Right lobe of liver (tissue), 4 donors: ENCODE results near the gene ISM1.

Experiments used
- POLR2A ChIP-seq: fragments of 450-650 bp; IDR thresholded peaks from one replicate; pipeline ENCODE4 v1.6.1; 2017; ENCODE audit warnings: antibody characterized with exemption, mild to moderate bottlenecking
- TF ChIP-seq, protein P1 (sequence below), 4 donors: fragments of 200-600 bp in 3 of 4; fragments of 450-650 bp in 1 of 4; IDR thresholded peaks; one replicate each; pipeline versions ENCODE4 v1.5.1 to v1.8.0; 2016 to 2022; ENCODE audit warnings: antibody characterized with exemption in 4 of 4, mild to moderate bottlenecking in 2 of 4
- donor health status: DM: no; HTN: no; CAD: no.
- donor health status: DM: no; HTN: no; CAD: no.
- donor health status: DM: no; HTN: yes; CAD: no.

DNA sequence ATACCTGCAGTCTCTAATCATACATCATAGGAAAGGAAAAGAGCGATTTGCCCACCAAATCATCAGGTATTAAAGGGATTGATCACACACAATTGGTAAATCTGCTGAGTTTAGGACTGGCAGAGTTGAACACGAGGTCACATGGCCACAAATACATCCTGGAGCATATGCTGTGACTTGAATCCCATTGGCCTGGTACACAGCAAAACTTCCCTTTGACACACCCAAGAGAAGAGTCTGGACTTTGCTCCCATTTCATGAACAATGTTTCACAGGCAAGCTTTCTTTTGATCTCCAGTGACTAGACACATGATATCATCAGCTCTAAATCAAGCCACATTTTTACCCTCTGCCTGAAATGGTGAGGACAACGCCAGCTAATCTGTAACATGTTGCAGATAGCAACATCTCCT, 117.9 kb downstream of the ISM1 start:
- TF ChIP-seq, protein P1, sequence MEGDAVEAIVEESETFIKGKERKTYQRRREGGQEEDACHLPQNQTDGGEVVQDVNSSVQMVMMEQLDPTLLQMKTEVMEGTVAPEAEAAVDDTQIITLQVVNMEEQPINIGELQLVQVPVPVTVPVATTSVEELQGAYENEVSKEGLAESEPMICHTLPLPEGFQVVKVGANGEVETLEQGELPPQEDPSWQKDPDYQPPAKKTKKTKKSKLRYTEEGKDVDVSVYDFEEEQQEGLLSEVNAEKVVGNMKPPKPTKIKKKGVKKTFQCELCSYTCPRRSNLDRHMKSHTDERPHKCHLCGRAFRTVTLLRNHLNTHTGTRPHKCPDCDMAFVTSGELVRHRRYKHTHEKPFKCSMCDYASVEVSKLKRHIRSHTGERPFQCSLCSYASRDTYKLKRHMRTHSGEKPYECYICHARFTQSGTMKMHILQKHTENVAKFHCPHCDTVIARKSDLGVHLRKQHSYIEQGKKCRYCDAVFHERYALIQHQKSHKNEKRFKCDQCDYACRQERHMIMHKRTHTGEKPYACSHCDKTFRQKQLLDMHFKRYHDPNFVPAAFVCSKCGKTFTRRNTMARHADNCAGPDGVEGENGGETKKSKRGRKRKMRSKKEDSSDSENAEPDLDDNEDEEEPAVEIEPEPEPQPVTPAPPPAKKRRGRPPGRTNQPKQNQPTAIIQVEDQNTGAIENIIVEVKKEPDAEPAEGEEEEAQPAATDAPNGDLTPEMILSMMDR (IDR thresholded peaks at IDR 0.05) = no peak
- no peak for TF ChIP-seq POLR2A
